ENCODE data around the gene GPX7.

GPX7 gene

DNA sequence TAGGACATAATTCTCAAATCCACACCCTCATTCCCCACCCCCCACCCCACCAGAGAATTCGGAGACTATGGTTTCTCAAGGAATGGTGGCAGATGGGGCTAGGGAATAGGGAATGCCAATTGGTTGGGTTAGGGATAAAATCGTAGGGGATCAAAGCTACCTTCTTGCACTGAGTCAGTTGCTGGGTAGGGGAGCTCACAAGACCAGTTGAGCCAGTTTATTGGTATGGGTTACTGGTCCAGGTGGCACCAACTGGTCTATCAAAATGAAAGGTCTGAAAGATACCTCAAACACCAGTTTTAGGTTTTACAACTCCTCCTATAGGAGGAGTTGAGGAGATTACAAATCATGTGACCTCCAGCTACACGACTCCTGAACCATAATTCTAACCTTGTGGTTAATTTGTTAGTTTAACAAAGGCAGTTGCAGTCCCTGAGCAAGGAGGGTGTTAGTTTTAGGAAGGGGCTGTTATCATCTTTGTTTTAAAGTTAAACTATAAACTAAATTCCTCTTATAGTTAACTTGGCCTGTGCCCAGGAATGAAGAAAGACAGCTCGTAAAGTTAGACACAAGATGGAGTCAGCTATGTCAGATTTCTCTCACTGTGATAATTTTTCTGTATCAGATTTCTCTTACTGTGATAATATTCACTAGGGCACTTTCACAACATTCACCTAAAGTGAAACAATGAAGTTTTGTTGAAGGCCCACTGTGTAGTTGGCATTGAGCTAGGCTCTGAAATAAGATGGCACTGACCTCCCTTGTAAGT is 33.3 kb downstream of the GPX7 start:
- 90% methylated on average over 1 of the region's 4 CpGs for WGBS
- DNase-seq: no peak
- no peak overlapping the region for H3K14ac ChIP-seq (ENCODE audit: low read length in 2 of 2)
- peaks cover 29 to 70% of the 10 kb centered on the region in 2 experiments for H3K27me3 ChIP-seq (ENCODE audit: control insufficient read depth in 1 of 2, insufficient read depth in 1 of 2, low read length in 2 of 2)
- H2BK120ac ChIP-seq (ENCODE audit: low read depth, low read length): no peak overlapping the region
- peaks cover 16% of the 10 kb centered on the region for H3K4me1 ChIP-seq (ENCODE audit: control insufficient read depth, insufficient read depth, low read depth, low read length)
- H3K4me3 ChIP-seq (ENCODE audit: insufficient read depth in 1 of 2, low read depth in 1 of 2, low read length in 2 of 2): no peak overlapping the region
- no peaks in the 10 kb centered on the region for H3K9me3 ChIP-seq (ENCODE audit: control insufficient read depth, low read length)
- no peak overlapping the region for H2AK5ac ChIP-seq (ENCODE audit: low read length, severe bottlenecking)
- no peak overlapping the region for H4K8ac ChIP-seq (ENCODE audit: low read length)
- H3K18ac ChIP-seq (ENCODE audit: low read depth in 1 of 2, low read length in 2 of 2): no peak overlapping the region
- no peak overlapping the region for H2BK12ac ChIP-seq (ENCODE audit: low read length in 2 of 2)
- no peak overlapping the region for H3K27ac ChIP-seq (ENCODE audit: low read length, poor library complexity, severe bottlenecking)
- H3K79me1 ChIP-seq (replicated peaks; ENCODE audit: low read length, poor library complexity, severe bottlenecking): no peaks in the 10 kb centered on the region
- no peak overlapping the region for H3K4me2 ChIP-seq (ENCODE audit: low read length, poor library complexity, severe bottlenecking)
- H2AFZ ChIP-seq (ENCODE audit: low read depth, low read length): no peak overlapping the region
- H3K9ac ChIP-seq (ENCODE audit: low read length): no peak overlapping the region
- H3K4ac ChIP-seq (ENCODE audit: low read depth in 1 of 2, low read length in 2 of 2): no peak overlapping the region
- no peaks in the 10 kb centered on the region for H3K36me3 ChIP-seq (ENCODE audit: control insufficient read depth in 1 of 2, insufficient read depth in 2 of 2, low read depth in 1 of 2, low read length in 2 of 2)
- H3K23ac ChIP-seq (ENCODE audit: low read length in 2 of 2): no peak overlapping the region
- H2BK15ac ChIP-seq (ENCODE audit: low read depth, poor library complexity, severe bottlenecking): no peak overlapping the region
- H2BK5ac ChIP-seq (ENCODE audit: low read depth, low read length, poor library complexity, severe bottlenecking): no peak overlapping the region
- H4K91ac ChIP-seq (ENCODE audit: low read length): no peak overlapping the region

DNA sequence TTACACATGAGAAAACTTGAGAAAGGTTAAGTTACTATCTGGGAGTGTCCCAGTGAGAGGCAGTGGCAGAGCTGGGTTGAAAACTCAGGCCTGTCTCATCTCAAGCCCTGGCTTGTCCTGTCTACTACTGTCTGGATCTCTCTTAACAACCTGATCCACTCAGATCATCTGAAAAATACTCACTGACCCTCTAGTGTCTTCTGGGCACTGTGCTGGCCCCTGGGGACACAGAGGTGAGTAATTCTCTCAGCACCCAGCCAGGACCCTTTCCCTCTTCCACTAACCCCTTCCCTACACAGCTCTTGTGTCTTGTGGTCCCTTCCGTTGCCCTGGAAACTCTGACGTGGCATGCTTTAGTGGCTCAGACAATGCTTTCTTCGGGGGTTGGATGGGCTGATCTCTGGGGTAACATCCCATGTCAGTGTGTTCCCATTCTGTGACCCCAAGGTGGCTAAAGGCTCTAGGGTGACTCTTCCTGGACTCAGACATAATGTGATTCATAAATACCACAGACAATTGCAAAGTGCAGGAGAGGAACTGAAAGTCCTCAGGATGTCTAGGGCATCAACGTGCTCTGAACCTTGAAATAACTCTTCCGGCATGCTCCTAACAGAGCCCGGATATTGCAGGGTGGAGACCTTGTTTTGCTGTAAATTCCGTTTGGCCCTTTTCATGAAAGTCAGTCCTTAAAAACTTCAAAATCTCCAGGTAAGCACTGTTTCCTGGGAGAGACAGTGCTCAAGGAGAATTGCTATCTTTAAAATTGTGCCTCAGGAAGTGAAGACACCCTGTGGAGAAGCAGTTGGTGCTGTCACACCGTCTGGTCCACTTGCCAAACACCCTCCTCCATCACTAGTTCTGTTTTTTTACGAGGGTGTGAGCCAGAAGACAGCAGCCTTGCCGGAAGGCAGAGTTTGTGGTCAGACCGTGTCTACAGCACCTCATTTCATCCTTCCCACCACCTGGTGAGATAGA is 34.8 kb downstream of the GPX7 start:
- Histone ChIP-seq H3K79me1 (replicated peaks; ENCODE audit: low read length, poor library complexity, severe bottlenecking) (no peaks in the 10 kb centered on the region), H3K23ac (ENCODE audit: low read length in 2 of 2) (peak overlapping the region in 1 of 2 experiments; percentile 32), H3K4ac (ENCODE audit: low read depth in 1 of 2, low read length in 2 of 2) (no peak overlapping the region), H3K36me3 (ENCODE audit: control insufficient read depth in 1 of 2, insufficient read depth in 2 of 2, low read depth in 1 of 2, low read length in 2 of 2) (no peaks in the 10 kb centered on the region), H2BK120ac (ENCODE audit: low read depth, low read length) (no peak overlapping the region), H2BK15ac (ENCODE audit: low read depth, poor library complexity, severe bottlenecking) (no peak overlapping the region), H3K9ac (ENCODE audit: low read length) (no peak overlapping the region), H3K18ac (ENCODE audit: low read depth in 1 of 2, low read length in 2 of 2) (no peak overlapping the region), H2AFZ (ENCODE audit: low read depth, low read length) (no peak overlapping the region), H3K4me3 (ENCODE audit: insufficient read depth in 1 of 2, low read depth in 1 of 2, low read length in 2 of 2) (no peak overlapping the region), H3K27ac (ENCODE audit: low read length, poor library complexity, severe bottlenecking) (no peak overlapping the region), H2BK12ac (ENCODE audit: low read length in 2 of 2) (no peak overlapping the region), H4K8ac (ENCODE audit: low read length) (no peak overlapping the region), H3K4me1 (ENCODE audit: control insufficient read depth, insufficient read depth, low read depth, low read length) (peaks cover 16% of the 10 kb centered on the region), H3K14ac (ENCODE audit: low read length in 2 of 2) (no peak overlapping the region), H4K91ac (ENCODE audit: low read length) (no peak overlapping the region), H2AK5ac (ENCODE audit: low read length, severe bottlenecking) (no peak overlapping the region), H3K27me3 (ENCODE audit: control insufficient read depth in 1 of 2, insufficient read depth in 1 of 2, low read length in 2 of 2) (peaks cover 23 to 62% of the 10 kb centered on the region in 2 experiments), H2BK5ac (ENCODE audit: low read depth, low read length, poor library complexity, severe bottlenecking) (no peak overlapping the region), H3K4me2 (ENCODE audit: low read length, poor library complexity, severe bottlenecking) (no peak overlapping the region), H3K9me3 (ENCODE audit: control insufficient read depth, low read length) (no peaks in the 10 kb centered on the region)
- 51% methylated on average over 8 of the region's 11 CpGs for WGBS
- no peak for DNase-seq

DNA sequence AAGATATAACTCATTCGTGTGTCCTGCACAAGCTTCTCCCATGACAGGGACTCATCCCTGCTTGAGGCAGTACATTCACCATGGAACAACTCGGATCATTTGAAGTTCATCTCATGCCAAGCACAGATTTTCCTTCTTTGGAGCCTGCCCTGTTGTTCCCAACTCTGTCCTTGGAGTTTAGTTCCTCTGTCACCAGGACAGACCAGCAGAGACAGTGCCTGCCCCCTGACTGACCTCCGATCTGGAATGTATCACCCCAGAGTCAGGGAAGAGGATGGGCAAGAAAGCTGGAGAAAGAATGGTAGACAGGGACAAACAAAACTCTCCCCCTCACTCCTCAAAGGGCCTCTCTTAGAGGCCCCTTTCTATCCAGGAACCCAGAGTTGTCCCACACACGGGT is 35.8 kb downstream of the GPX7 start:
- Histone ChIP-seq H4K91ac (ENCODE audit: low read length) (no peak overlapping the region), H3K9ac (ENCODE audit: low read length) (no peak overlapping the region), H2BK120ac (ENCODE audit: low read depth, low read length) (no peak overlapping the region), H3K14ac (ENCODE audit: low read length in 2 of 2) (no peak overlapping the region), H3K36me3 (ENCODE audit: control insufficient read depth in 1 of 2, insufficient read depth in 2 of 2, low read depth in 1 of 2, low read length in 2 of 2) (no peaks in the 10 kb centered on the region), H2AK5ac (ENCODE audit: low read length, severe bottlenecking) (no peak overlapping the region), H3K4me1 (ENCODE audit: control insufficient read depth, insufficient read depth, low read depth, low read length) (peaks cover 12% of the 10 kb centered on the region), H2AFZ (ENCODE audit: low read depth, low read length) (no peak overlapping the region), H3K23ac (ENCODE audit: low read length in 2 of 2) (no peak overlapping the region), H3K4me3 (ENCODE audit: insufficient read depth in 1 of 2, low read depth in 1 of 2, low read length in 2 of 2) (no peak overlapping the region), H4K8ac (ENCODE audit: low read length) (no peak overlapping the region), H3K9me3 (ENCODE audit: control insufficient read depth, low read length) (no peaks in the 10 kb centered on the region), H2BK12ac (ENCODE audit: low read length in 2 of 2) (no peak overlapping the region), H3K27ac (ENCODE audit: low read length, poor library complexity, severe bottlenecking) (no peak overlapping the region), H2BK5ac (ENCODE audit: low read depth, low read length, poor library complexity, severe bottlenecking) (no peak overlapping the region), H3K18ac (ENCODE audit: low read depth in 1 of 2, low read length in 2 of 2) (no peak overlapping the region), H3K79me1 (replicated peaks; ENCODE audit: low read length, poor library complexity, severe bottlenecking) (no peaks in the 10 kb centered on the region), H2BK15ac (ENCODE audit: low read depth, poor library complexity, severe bottlenecking) (no peak overlapping the region), H3K4me2 (ENCODE audit: low read length, poor library complexity, severe bottlenecking) (no peak overlapping the region), H3K27me3 (ENCODE audit: control insufficient read depth in 1 of 2, insufficient read depth in 1 of 2, low read length in 2 of 2) (peaks cover 15 to 53% of the 10 kb centered on the region in 2 experiments), H3K4ac (ENCODE audit: low read depth in 1 of 2, low read length in 2 of 2) (no peak overlapping the region)
- no peak for DNase-seq
- 73% methylated on average over 4 of the region's 4 CpGs for WGBS

- WGBS: 72% methylated on average over 4 of the region's 6 CpGs
- Histone ChIP-seq H2BK12ac (ENCODE audit: low read length in 2 of 2) (no peak overlapping the region), H4K91ac (ENCODE audit: low read length) (no peak overlapping the region), H3K14ac (ENCODE audit: low read length in 2 of 2) (no peak overlapping the region), H3K4me3 (ENCODE audit: insufficient read depth in 1 of 2, low read depth in 1 of 2, low read length in 2 of 2) (no peak overlapping the region), H2AK5ac (ENCODE audit: low read length, severe bottlenecking) (no peak overlapping the region), H3K4me2 (ENCODE audit: low read length, poor library complexity, severe bottlenecking) (no peak overlapping the region), H3K27me3 (ENCODE audit: control insufficient read depth in 1 of 2, insufficient read depth in 1 of 2, low read length in 2 of 2) (peaks cover 3 to 27% of the 10 kb centered on the region in 2 experiments), H3K18ac (ENCODE audit: low read depth in 1 of 2, low read length in 2 of 2) (no peak overlapping the region), H2BK15ac (ENCODE audit: low read depth, poor library complexity, severe bottlenecking) (no peak overlapping the region), H2BK5ac (ENCODE audit: low read depth, low read length, poor library complexity, severe bottlenecking) (no peak overlapping the region), H3K23ac (ENCODE audit: low read length in 2 of 2) (no peak overlapping the region), H3K27ac (ENCODE audit: low read length, poor library complexity, severe bottlenecking) (no peak overlapping the region), H3K9me3 (ENCODE audit: control insufficient read depth, low read length) (no peaks in the 10 kb centered on the region), H3K9ac (ENCODE audit: low read length) (no peak overlapping the region), H3K4me1 (ENCODE audit: control insufficient read depth, insufficient read depth, low read depth, low read length) (peaks cover 6% of the 10 kb centered on the region), H2AFZ (ENCODE audit: low read depth, low read length) (no peak overlapping the region), H3K36me3 (ENCODE audit: control insufficient read depth in 1 of 2, insufficient read depth in 2 of 2, low read depth in 1 of 2, low read length in 2 of 2) (no peaks in the 10 kb centered on the region), H4K8ac (ENCODE audit: low read length) (no peak overlapping the region), H3K4ac (ENCODE audit: low read depth in 1 of 2, low read length in 2 of 2) (no peak overlapping the region), H3K79me1 (replicated peaks; ENCODE audit: low read length, poor library complexity, severe bottlenecking) (no peaks in the 10 kb centered on the region), H2BK120ac (ENCODE audit: low read depth, low read length) (no peak overlapping the region)
- DNase-seq: no peak
Measured at GRCh38 chr1:52640697-52641096, 38.5 kb downstream of the GPX7 start.
